ENCODE results near the gene SLC25A41.
A peak's percentile ranks its signal among the peaks of the same experiment; 100 is the strongest.

SLC25A41 gene

GRCh38 chr19:6393983-6394412 is 39.6 kb downstream of the SLC25A41 start:
- H3K9me3 ChIP-seq (ENCODE audit: control insufficient read depth in 5 of 5, low read length in 5 of 5), result no peaks in the 10 kb centered on the region
- peaks cover 3 to 25% (median 18%) of the 10 kb centered on the region in 5 donors for H3K4me1 ChIP-seq (ENCODE audit: control insufficient read depth in 5 of 5, insufficient read depth in 5 of 5, low read length in 5 of 5)
- H3K36me3 ChIP-seq (ENCODE audit: control insufficient read depth in 5 of 5, insufficient read depth in 5 of 5, low read length in 5 of 5), result peaks cover 0 to 14% (median 9%) of the 10 kb centered on the region in 5 donors
- H3K9ac ChIP-seq (ENCODE audit: low read length in 5 of 5), result peak overlapping the region; percentile 38 to 97 (median 94)
- H3K27ac ChIP-seq (ENCODE audit: low read depth, low read length), result peak overlapping the region; percentile 84
- no peaks in the 10 kb centered on the region for H3K27me3 ChIP-seq (ENCODE audit: control insufficient read depth in 5 of 5, insufficient read depth in 4 of 5, low read length in 5 of 5)
- H3K4me3 ChIP-seq (ENCODE audit: low read depth in 1 of 5, low read length in 5 of 5), result peak overlapping the region; percentile 58 to 94 (median 92)

DNA sequence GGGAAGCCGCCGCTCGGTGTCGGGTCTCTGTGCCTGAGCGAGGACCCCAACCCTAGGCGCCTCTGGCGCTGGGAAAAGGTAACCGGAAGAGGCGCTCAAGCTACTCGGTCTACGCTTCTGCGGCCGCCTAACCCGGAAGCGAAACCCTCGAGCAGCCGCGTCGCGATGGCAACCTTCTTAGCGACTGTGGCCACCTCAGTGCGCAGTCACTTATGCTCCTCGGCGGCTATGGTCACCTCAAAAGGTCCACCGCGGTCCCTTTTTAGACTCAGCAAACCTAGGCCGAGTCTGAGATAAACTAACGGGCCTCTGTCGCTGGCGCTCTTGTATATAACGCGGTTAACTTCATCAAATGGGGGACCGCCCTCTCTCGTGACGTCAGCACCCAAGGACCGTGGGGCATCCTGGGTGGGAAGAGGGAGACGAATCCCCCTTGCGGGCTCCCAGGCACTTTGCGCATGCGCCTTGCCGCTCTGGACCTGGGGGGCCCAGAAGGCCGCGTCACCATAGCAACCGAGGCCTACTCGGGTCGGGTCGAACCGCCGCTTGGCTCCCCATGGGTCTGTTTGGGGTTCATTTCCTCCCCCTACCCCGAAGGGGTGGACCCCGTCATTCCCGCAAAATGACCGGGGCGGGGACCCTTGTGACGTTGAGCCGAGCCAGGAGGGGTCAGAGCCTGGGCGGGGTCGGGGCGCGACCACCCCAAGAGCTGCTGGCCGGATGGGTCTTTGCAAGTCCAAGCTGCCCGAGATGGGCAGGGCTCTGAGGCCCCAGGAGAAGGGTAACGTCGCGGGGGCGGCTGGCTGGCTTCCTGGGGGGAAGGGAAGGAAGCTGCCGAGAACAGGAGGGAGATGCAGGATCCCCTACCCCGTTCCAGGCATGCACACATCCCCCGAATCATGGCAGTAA is 40.2 kb downstream of the SLC25A41 start, which contains the start of gene GTF2F1:
Gene GTF2F1 (minus strand): TSS at position 91 of the 909 bp plus-strand sequence. CDS start 169 bp downstream, outside the sequence.
- H3K9ac ChIP-seq (ENCODE audit: low read length in 5 of 5), result peak within 1 kb of the TSS; percentile 87 to 97 (median 94)
- H3K4me1 ChIP-seq (ENCODE audit: control insufficient read depth in 5 of 5, insufficient read depth in 5 of 5, low read length in 5 of 5), result peaks cover 3 to 25% (median 18%) of the 10 kb centered on the region in 5 donors
- no peaks in the 10 kb centered on the region for H3K9me3 ChIP-seq (ENCODE audit: control insufficient read depth in 5 of 5, low read length in 5 of 5)
- peak within 1 kb of the TSS; percentile 58 to 94 (median 92) for H3K4me3 ChIP-seq (ENCODE audit: low read depth in 1 of 5, low read length in 5 of 5)
- H3K36me3 ChIP-seq (ENCODE audit: control insufficient read depth in 5 of 5, insufficient read depth in 5 of 5, low read length in 5 of 5), result peaks cover 0 to 21% (median 14%) of the 10 kb centered on the region in 5 donors
- H3K27me3 ChIP-seq (ENCODE audit: control insufficient read depth in 5 of 5, insufficient read depth in 4 of 5, low read length in 5 of 5), result no peaks in the 10 kb centered on the region
- H3K27ac ChIP-seq (ENCODE audit: low read depth, low read length), result peak within 1 kb of the TSS; percentile 84

- no peaks in the 10 kb centered on the region for H3K9me3 ChIP-seq (ENCODE audit: control insufficient read depth in 5 of 5, low read length in 5 of 5)
- peak overlapping the region; percentile 84 for H3K27ac ChIP-seq (ENCODE audit: low read depth, low read length)
- peak overlapping the region; percentile 58 to 94 (median 92) for H3K4me3 ChIP-seq (ENCODE audit: low read depth in 1 of 5, low read length in 5 of 5)
- H3K9ac ChIP-seq (ENCODE audit: low read length in 5 of 5), result peak overlapping the region; percentile 87 to 97 (median 94)
- H3K4me1 ChIP-seq (ENCODE audit: control insufficient read depth in 5 of 5, insufficient read depth in 5 of 5, low read length in 5 of 5), result peaks cover 3 to 25% (median 18%) of the 10 kb centered on the region in 5 donors
- peaks cover 0 to 29% (median 21%) of the 10 kb centered on the region in 5 donors for H3K36me3 ChIP-seq (ENCODE audit: control insufficient read depth in 5 of 5, insufficient read depth in 5 of 5, low read length in 5 of 5)
- H3K27me3 ChIP-seq (ENCODE audit: control insufficient read depth in 5 of 5, insufficient read depth in 4 of 5, low read length in 5 of 5), result no peaks in the 10 kb centered on the region
Observed at GRCh38 chr19:6392221-6393073, 41.1 kb downstream of the SLC25A41 start.

GRCh38 chr19:6387372-6387771 is 46.2 kb downstream of the SLC25A41 start:
- no peaks in the 10 kb centered on the region for H3K27me3 ChIP-seq (ENCODE audit: control insufficient read depth in 5 of 5, insufficient read depth in 4 of 5, low read length in 5 of 5)
- H3K36me3 ChIP-seq (ENCODE audit: control insufficient read depth in 5 of 5, insufficient read depth in 5 of 5, low read length in 5 of 5), result peaks cover 0 to 74% (median 50%) of the 10 kb centered on the region in 5 donors
- H3K4me3 ChIP-seq (ENCODE audit: low read depth in 1 of 5, low read length in 5 of 5), result no peak overlapping the region
- peaks cover under 1 to 10% (median 6%) of the 10 kb centered on the region in 5 donors for H3K4me1 ChIP-seq (ENCODE audit: control insufficient read depth in 5 of 5, insufficient read depth in 5 of 5, low read length in 5 of 5)
- no peak overlapping the region for H3K27ac ChIP-seq (ENCODE audit: low read depth, low read length)
- no peak overlapping the region for H3K9ac ChIP-seq (ENCODE audit: low read length in 5 of 5)
- no peaks in the 10 kb centered on the region for H3K9me3 ChIP-seq (ENCODE audit: control insufficient read depth in 5 of 5, low read length in 5 of 5)

GRCh38 chr19:6384381-6384780 is 49.2 kb downstream of the SLC25A41 start:
- H3K36me3 ChIP-seq (ENCODE audit: control insufficient read depth in 5 of 5, insufficient read depth in 5 of 5, low read length in 5 of 5), result peaks cover 0 to 91% (median 73%) of the 10 kb centered on the region in 5 donors

GRCh38 chr19:6383188-6383587 is 50.4 kb downstream of the SLC25A41 start:
- H3K4me1 ChIP-seq (ENCODE audit: control insufficient read depth in 5 of 5, insufficient read depth in 5 of 5, low read length in 5 of 5), result peaks cover 0 to 3% (median under 1%) of the 10 kb centered on the region in 5 donors
- no peak overlapping the region for H3K4me3 ChIP-seq (ENCODE audit: low read depth in 1 of 5, low read length in 5 of 5)
- no peak overlapping the region for H3K9ac ChIP-seq (ENCODE audit: low read length in 5 of 5)
- peaks cover 0 to 92% (median 72%) of the 10 kb centered on the region in 5 donors for H3K36me3 ChIP-seq (ENCODE audit: control insufficient read depth in 5 of 5, insufficient read depth in 5 of 5, low read length in 5 of 5)
- H3K27ac ChIP-seq (ENCODE audit: low read depth, low read length), result no peak overlapping the region
- H3K9me3 ChIP-seq (ENCODE audit: control insufficient read depth in 5 of 5, low read length in 5 of 5), result peaks cover 0 to 10% (median 6%) of the 10 kb centered on the region in 5 donors
- H3K27me3 ChIP-seq (ENCODE audit: control insufficient read depth in 5 of 5, insufficient read depth in 4 of 5, low read length in 5 of 5), result no peaks in the 10 kb centered on the region

More at GRCh38 chr19:6384381-6384780, 49.2 kb downstream of the SLC25A41 start:
- Histone ChIP-seq H3K9me3 (ENCODE audit: control insufficient read depth in 5 of 5, low read length in 5 of 5) (peaks cover 0 to 10% (median 6%) of the 10 kb centered on the region in 5 donors), H3K27me3 (ENCODE audit: control insufficient read depth in 5 of 5, insufficient read depth in 4 of 5, low read length in 5 of 5) (no peaks in the 10 kb centered on the region), H3K4me1 (ENCODE audit: control insufficient read depth in 5 of 5, insufficient read depth in 5 of 5, low read length in 5 of 5) (no peaks in the 10 kb centered on the region), H3K4me3 (ENCODE audit: low read depth in 1 of 5, low read length in 5 of 5) (no peak overlapping the region), H3K9ac (ENCODE audit: low read length in 5 of 5) (no peak overlapping the region), H3K27ac (ENCODE audit: low read depth, low read length) (no peak overlapping the region)

- H3K4me1 ChIP-seq (ENCODE audit: control insufficient read depth in 5 of 5, insufficient read depth in 5 of 5, low read length in 5 of 5), result peaks cover 0 to 11% (median 5%) of the 10 kb centered on the region in 5 donors
- no peak overlapping the region for H3K9ac ChIP-seq (ENCODE audit: low read length in 5 of 5)
- H3K27ac ChIP-seq (ENCODE audit: low read depth, low read length), result no peak overlapping the region
- peaks cover 0 to 10% (median 6%) of the 10 kb centered on the region in 5 donors for H3K9me3 ChIP-seq (ENCODE audit: control insufficient read depth in 5 of 5, low read length in 5 of 5)
- H3K27me3 ChIP-seq (ENCODE audit: control insufficient read depth in 5 of 5, insufficient read depth in 4 of 5, low read length in 5 of 5), result no peaks in the 10 kb centered on the region
- no peak overlapping the region for H3K4me3 ChIP-seq (ENCODE audit: low read depth in 1 of 5, low read length in 5 of 5)
- peaks cover 0 to 73% (median 57%) of the 10 kb centered on the region in 5 donors for H3K36me3 ChIP-seq (ENCODE audit: control insufficient read depth in 5 of 5, insufficient read depth in 5 of 5, low read length in 5 of 5)
Observed at GRCh38 chr19:6381030-6381750, 52.4 kb downstream of the SLC25A41 start.

- H3K9me3 ChIP-seq (ENCODE audit: control insufficient read depth in 5 of 5, low read length in 5 of 5), result peaks cover 0 to 10% (median 6%) of the 10 kb centered on the region in 5 donors
- no peak overlapping the region for H3K4me3 ChIP-seq (ENCODE audit: low read depth in 1 of 5, low read length in 5 of 5)
- peaks cover 0 to 64% (median 57%) of the 10 kb centered on the region in 5 donors for H3K36me3 ChIP-seq (ENCODE audit: control insufficient read depth in 5 of 5, insufficient read depth in 5 of 5, low read length in 5 of 5)
- H3K27ac ChIP-seq (ENCODE audit: low read depth, low read length), result no peak overlapping the region
- peaks cover 0 to 14% (median 5%) of the 10 kb centered on the region in 5 donors for H3K4me1 ChIP-seq (ENCODE audit: control insufficient read depth in 5 of 5, insufficient read depth in 5 of 5, low read length in 5 of 5)
- H3K27me3 ChIP-seq (ENCODE audit: control insufficient read depth in 5 of 5, insufficient read depth in 4 of 5, low read length in 5 of 5), result no peaks in the 10 kb centered on the region
- no peak overlapping the region for H3K9ac ChIP-seq (ENCODE audit: low read length in 5 of 5)
Observed at GRCh38 chr19:6379744-6380143, 53.8 kb downstream of the SLC25A41 start.

- Histone ChIP-seq H3K4me1 (ENCODE audit: control insufficient read depth in 5 of 5, insufficient read depth in 5 of 5, low read length in 5 of 5) (peaks cover 0 to 22% (median 13%) of the 10 kb centered on the region in 5 donors), H3K36me3 (ENCODE audit: control insufficient read depth in 5 of 5, insufficient read depth in 5 of 5, low read length in 5 of 5) (peaks cover 0 to 58% (median 50%) of the 10 kb centered on the region in 5 donors), H3K9ac (ENCODE audit: low read length in 5 of 5) (no peak overlapping the region), H3K4me3 (ENCODE audit: low read depth in 1 of 5, low read length in 5 of 5) (no peak overlapping the region), H3K27me3 (ENCODE audit: control insufficient read depth in 5 of 5, insufficient read depth in 4 of 5, low read length in 5 of 5) (no peaks in the 10 kb centered on the region), H3K9me3 (ENCODE audit: control insufficient read depth in 5 of 5, low read length in 5 of 5) (peaks cover 0 to 10% (median 6%) of the 10 kb centered on the region in 5 donors), H3K27ac (ENCODE audit: low read depth, low read length) (no peak overlapping the region)
Observed at GRCh38 chr19:6378486-6378885, 55.1 kb downstream of the SLC25A41 start.
